A549 (cell line): Measurements from ENCODE around the gene AHR.

ENCODE experiments used
- CTCF ChIP-seq: fragments of >200 bp; sonication (Bioruptor Twin); formaldehyde crosslinking; IDR thresholded peaks from 3 replicates; pipeline ENCODE4 v1.5.1; 2016
- ESRRA ChIP-seq: fragments of 150-350 bp; IDR thresholded peaks from 2 replicates; pipeline ENCODE4 v1.6.1; 2014; ENCODE audit warnings: mild to moderate bottlenecking, low read length, borderline replicate concordance
- POLR2AphosphoS2 ChIP-seq: conservative IDR thresholded peaks from 2 replicates; pipeline ENCODE4 v1.6.1; 2012; ENCODE audit warnings: low read length, improper control_type of control experiment, inconsistent platforms
- ZFP36 ChIP-seq: fragments of 450-650 bp; IDR thresholded peaks from 2 replicates; pipeline ENCODE4 v1.6.1; 2014; ENCODE audit warnings: borderline replicate concordance; ENCODE audit not compliant: partially characterized antibody

- TF ChIP-seq ESRRA (no peak), ZFP36 (no peak), POLR2AphosphoS2 (no peak), CTCF (no peak)
These were observed 9.3 kb upstream of the AHR start for GRCh38 chr7:17289074-17289645.
